ENCODE measurements around the gene RNF130. TPM values are rescaled to one million over a fixed set of nuclear protein-coding genes. Genes with fewer than 3 reads are reported as not detected.

RNF130 gene
- total and polyA plus RNA-seq, 2 of the 13 experiments (the other 11 are each of a cell fraction or from before 2014, with no cell fraction given), result 28.2 to 28.3 TPM

DNA sequence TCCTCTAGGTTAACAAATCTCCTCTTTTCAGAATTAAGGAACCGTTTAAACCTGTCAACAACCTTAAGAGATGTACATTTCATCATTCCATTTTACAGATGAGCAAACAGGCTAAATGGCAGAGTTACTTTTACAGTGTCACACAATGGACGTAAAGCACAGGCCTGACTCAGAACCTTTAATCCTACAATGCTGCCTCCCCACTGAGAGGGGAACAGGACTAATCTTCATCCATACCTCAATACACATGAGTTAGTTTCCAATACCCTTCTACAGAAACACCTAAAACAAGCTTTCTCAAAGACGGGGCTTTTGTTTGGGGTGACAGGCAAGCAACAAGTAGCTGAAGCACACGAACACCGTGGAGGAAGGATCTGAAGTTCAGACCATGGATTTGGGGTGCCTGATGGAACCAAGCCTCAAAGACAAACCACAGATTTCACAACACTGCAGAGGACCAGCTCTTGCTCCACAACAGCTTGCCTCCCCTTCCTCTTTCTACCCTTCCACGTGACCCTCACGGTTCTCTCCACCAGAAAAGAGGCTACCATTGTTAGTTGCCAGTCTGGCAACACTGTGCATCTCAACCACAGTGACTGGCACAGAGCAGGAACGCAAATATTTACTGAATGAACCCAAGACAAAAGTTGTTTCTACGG lies 1.8 kb downstream of the RNF130 start:
- H3K4me3 ChIP-seq (replicated peaks in 1 of 3; ENCODE audit: insufficient read depth in 1 of 3, low read depth in 2 of 3, low read length in 3 of 3), result peak overlapping the region; percentile 71 to 91 (median 85)
- no peak overlapping the region for H2AFZ ChIP-seq (ENCODE audit: low read length)
- no TSS peak for BruUV-seq (replicated peaks)
- peaks cover 35% of the 10 kb centered on the region for H3K79me2 ChIP-seq (ENCODE audit: insufficient read depth, low read length)
- peaks cover 0 to 15% of the 10 kb centered on the region in 2 experiments; a peak in 3 of 5 replicates for H3K27me3 ChIP-seq (ENCODE audit: control insufficient read depth in 1 of 2, insufficient read depth in 2 of 2, low read length in 2 of 2)
- no peaks in the 10 kb centered on the region for H3K36me3 ChIP-seq (replicated peaks in 1 of 2; ENCODE audit: control insufficient read depth in 1 of 2, insufficient read depth in 2 of 2, low read length in 2 of 2)
- ATAC-seq, result peak; percentile 9; the same call in 1 of the 3 replicates
- no peak overlapping the region for H3K27ac ChIP-seq (ENCODE audit: extremely low read length, insufficient read depth, low read length)
- 8% methylated on average over 7 of the region's 9 CpGs for WGBS (ENCODE audit: low lambda C conversion rate)
- peak overlapping the region; percentile 79; the same call in 1 of the 2 replicates for H3K9ac ChIP-seq (ENCODE audit: insufficient read depth, low read depth, low read length)
- in situ Hi-C loops (cut with HindIII; ENCODE audit: extremely low pct_ligation_motif_present, low pct_unique_long_range_greater_than_20kb), result no loop called here
- FAIRE-seq, result peak; percentile 69
- peak overlapping the region; percentile 92 for H3K4me2 ChIP-seq (ENCODE audit: low read depth, low read length)
- H3K9me3 ChIP-seq (ENCODE audit: low read length), result 0 out of 2 replicates have a peak, but pooled peaks cover 4% of the 10 kb centered on the region
- ChIA-PET POLR2A (no interaction called here), CTCF (ENCODE audit: low intra/inter-chr PET ratio, low total read pairs) (no interaction called here)
- intact Hi-C loops (cut with micrococcal nuclease; ENCODE audit: unreplicated experiment), result loop anchor here (5.0 kb wide), 1 partner anchor 162 kb away; the partner anchor contains the start of gene TBC1D9B
- H3K4me1 ChIP-seq (ENCODE audit: insufficient read depth, low read length), result peaks cover 32% of the 10 kb centered on the region
- peak; percentile 56 for DNase-seq (ENCODE audit: low spot score)
- peaks cover 14% of the 10 kb centered on the region; the same call in 1 of the 2 replicates for H4K20me1 ChIP-seq (ENCODE audit: insufficient read depth, low read length)
- peak; percentile 36; the same call in 1 of the 2 replicates for TF ChIP-seq ZMYM4 (CRISPR knock-in tag; IDR thresholded peaks at IDR 0.05)
- TF ChIP-seq, protein P1, sequence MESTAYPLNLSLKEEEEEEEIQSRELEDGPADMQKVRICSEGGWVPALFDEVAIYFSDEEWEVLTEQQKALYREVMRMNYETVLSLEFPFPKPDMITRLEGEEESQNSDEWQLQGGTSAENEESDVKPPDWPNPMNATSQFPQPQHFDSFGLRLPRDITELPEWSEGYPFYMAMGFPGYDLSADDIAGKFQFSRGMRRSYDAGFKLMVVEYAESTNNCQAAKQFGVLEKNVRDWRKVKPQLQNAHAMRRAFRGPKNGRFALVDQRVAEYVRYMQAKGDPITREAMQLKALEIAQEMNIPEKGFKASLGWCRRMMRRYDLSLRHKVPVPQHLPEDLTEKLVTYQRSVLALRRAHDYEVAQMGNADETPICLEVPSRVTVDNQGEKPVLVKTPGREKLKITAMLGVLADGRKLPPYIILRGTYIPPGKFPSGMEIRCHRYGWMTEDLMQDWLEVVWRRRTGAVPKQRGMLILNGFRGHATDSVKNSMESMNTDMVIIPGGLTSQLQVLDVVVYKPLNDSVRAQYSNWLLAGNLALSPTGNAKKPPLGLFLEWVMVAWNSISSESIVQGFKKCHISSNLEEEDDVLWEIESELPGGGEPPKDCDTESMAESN (CRISPR knock-in tag; conservative IDR thresholded peaks at IDR 0.05), result no peak
- TF ChIP-seq, protein P2, sequence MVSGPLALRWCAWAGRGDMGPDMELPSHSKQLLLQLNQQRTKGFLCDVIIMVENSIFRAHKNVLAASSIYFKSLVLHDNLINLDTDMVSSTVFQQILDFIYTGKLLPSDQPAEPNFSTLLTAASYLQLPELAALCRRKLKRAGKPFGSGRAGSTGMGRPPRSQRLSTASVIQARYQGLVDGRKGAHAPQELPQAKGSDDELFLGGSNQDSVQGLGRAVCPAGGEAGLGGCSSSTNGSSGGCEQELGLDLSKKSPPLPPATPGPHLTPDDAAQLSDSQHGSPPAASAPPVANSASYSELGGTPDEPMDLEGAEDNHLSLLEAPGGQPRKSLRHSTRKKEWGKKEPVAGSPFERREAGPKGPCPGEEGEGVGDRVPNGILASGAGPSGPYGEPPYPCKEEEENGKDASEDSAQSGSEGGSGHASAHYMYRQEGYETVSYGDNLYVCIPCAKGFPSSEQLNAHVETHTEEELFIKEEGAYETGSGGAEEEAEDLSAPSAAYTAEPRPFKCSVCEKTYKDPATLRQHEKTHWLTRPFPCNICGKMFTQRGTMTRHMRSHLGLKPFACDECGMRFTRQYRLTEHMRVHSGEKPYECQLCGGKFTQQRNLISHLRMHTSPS (CRISPR knock-in tag; IDR thresholded peaks at IDR 0.05; ENCODE audit: low read depth), result peak; percentile 68
- TF ChIP-seq, protein P3, sequence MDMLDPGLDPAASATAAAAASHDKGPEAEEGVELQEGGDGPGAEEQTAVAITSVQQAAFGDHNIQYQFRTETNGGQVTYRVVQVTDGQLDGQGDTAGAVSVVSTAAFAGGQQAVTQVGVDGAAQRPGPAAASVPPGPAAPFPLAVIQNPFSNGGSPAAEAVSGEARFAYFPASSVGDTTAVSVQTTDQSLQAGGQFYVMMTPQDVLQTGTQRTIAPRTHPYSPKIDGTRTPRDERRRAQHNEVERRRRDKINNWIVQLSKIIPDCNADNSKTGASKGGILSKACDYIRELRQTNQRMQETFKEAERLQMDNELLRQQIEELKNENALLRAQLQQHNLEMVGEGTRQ (IDR thresholded peaks at IDR 0.05; ENCODE audit: low read depth, low read length), result peak; percentile 22; the same call in 1 of the 2 replicates
- TF ChIP-seq, protein P3 (CRISPR knock-in tag; IDR thresholded peaks at IDR 0.05; ENCODE audit: borderline replicate concordance), result no peak
- TF ChIP-seq SOX5 (CRISPR knock-in tag; IDR thresholded peaks at IDR 0.05; ENCODE audit: borderline replicate concordance), result peak; percentile 53; the same call in 1 of the 2 replicates
- peak; percentile 17; the same call in 1 of the 2 replicates for TF ChIP-seq ZFY (CRISPR knock-in tag; IDR thresholded peaks at IDR 0.05)
- peak; percentile 67 for TF ChIP-seq CEBPG (CRISPR knock-in tag; IDR thresholded peaks at IDR 0.05)
- TF ChIP-seq BRD4 (CRISPR knock-in tag; IDR thresholded peaks at IDR 0.05), result no peak
- peak; percentile 36; the same call in 1 of the 2 replicates for TF ChIP-seq ZNF629 (CRISPR knock-in tag; conservative IDR thresholded peaks at IDR 0.05)
- TF ChIP-seq ZNF644 (CRISPR knock-in tag; IDR thresholded peaks at IDR 0.05; ENCODE audit: low read depth), result peak; percentile 75; the same call in 1 of the 2 replicates
- TF ChIP-seq ZNF746 (CRISPR knock-in tag; IDR thresholded peaks at IDR 0.05), result no peak
- TF ChIP-seq ZNF329 (CRISPR knock-in tag; IDR thresholded peaks at IDR 0.05; ENCODE audit: low read depth), result no peak
